Neural progenitor cell (in vitro differentiated cells): ENCODE data around the gene EIF1B.

Experiments used
- EZH2 ChIP-seq: fragments of 200-600 bp; sonication (generic); IDR thresholded peaks from 2 replicates; pipeline ENCODE4 v1.6.1; 2017; ENCODE audit warnings: antibody characterized with exemption, mild to moderate bottlenecking, moderate library complexity
- EZH2phosphoT487 ChIP-seq: fragments of 200-600 bp; sonication (generic); IDR thresholded peaks from 2 replicates; pipeline ENCODE4 v1.6.1; 2017; ENCODE audit warnings: antibody characterized with exemption
- TF ChIP-seq, protein P1 (sequence below): fragments of 200-600 bp; sonication (generic); IDR thresholded peaks from 2 replicates; pipeline ENCODE4 v1.5.1; 2017; ENCODE audit warnings: antibody characterized with exemption, mild to moderate bottlenecking

DNA sequence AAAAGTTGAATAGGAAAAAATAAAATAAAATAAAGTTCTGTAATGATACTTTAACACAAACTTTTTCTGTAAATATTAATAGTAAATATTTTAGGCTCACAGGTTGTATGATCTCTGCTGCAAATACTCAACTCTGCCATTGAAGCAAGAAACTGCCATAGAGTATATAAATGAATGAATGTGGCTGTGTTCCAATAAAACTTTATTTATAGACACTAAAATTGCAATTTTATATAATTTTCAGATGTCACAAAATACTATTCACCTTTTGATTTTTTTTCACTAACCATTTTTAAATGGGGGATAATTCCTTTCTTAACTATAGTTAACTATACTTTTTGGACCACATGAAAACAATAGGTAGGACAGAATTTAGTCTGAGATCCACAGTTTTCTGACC is 16.0 kb downstream of the EIF1B start:
- TF ChIP-seq, protein P1, sequence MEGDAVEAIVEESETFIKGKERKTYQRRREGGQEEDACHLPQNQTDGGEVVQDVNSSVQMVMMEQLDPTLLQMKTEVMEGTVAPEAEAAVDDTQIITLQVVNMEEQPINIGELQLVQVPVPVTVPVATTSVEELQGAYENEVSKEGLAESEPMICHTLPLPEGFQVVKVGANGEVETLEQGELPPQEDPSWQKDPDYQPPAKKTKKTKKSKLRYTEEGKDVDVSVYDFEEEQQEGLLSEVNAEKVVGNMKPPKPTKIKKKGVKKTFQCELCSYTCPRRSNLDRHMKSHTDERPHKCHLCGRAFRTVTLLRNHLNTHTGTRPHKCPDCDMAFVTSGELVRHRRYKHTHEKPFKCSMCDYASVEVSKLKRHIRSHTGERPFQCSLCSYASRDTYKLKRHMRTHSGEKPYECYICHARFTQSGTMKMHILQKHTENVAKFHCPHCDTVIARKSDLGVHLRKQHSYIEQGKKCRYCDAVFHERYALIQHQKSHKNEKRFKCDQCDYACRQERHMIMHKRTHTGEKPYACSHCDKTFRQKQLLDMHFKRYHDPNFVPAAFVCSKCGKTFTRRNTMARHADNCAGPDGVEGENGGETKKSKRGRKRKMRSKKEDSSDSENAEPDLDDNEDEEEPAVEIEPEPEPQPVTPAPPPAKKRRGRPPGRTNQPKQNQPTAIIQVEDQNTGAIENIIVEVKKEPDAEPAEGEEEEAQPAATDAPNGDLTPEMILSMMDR = no peak
- TF ChIP-seq EZH2phosphoT487 (no peak), EZH2 (no peak)
